ENCODE measurements around the gene DCDC2. TPM values are rescaled to one million over a fixed set of nuclear protein-coding genes. Genes with fewer than 3 reads are reported as not detected.
"Not testable (repeated sequence)": the region's sequence is repeated elsewhere in the genome, so short reads cannot be mapped to it uniquely, and the experiment has no call there.

DCDC2 gene
- total RNA-seq, 1 experiment from 2014 or later, result 1.8 TPM

DNA sequence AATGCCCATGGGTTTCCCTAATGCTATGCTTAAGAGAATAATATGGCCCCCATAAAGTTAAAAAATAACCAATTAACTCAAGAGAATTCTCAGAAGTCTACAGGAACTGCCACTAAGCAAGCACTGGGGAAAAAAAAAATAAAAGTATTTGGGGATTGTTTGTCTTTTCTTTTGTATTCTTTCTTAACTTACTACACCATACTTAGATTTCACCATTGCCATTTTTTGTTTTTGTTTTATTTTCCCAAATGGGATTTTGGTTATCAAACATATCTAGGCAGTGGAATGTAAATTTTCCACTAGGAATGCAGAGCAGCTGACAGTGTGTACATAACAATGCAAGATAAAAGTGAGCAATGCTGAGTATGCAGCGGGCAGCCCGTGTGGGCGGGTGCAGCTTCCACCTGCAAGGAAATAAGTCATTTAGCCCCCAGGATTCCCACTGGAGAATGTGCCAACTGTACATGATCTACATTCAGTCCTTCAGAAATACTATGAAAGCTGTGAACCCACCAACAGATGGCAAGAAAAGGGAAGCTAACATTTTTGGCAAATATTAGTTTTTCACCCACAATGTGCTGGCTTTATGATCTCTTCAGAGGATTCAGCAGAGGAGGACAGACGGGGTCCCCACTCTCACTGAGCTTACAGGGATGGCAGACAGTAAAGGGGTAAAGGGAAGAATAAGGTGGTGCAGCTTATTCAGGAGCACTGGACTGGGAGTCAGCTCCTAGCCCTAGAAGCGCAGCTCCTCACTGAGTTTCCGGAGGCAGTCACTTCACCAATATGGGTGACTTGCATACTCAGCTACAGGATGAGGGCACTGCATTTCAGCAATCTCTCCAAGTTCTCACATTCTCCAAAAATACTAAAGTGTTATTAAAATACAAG is 44.4 kb downstream of the DCDC2 start:
- Mint-ChIP-seq H3K9me3 (peaks cover 36% of the 10 kb centered on the region), H3K27me3 (ENCODE audit: low read depth) (peaks cover 36% of the 10 kb centered on the region), H3K4me3 (peak overlapping the region; percentile 29; the same call in 1 of the 2 replicates), H3K27ac (peak overlapping the region; percentile 92), H3K36me3 (peaks cover 23% of the 10 kb centered on the region), H3K4me1 (peaks cover 17% of the 10 kb centered on the region)
- DNase-seq (ENCODE audit: low spot score) (peak; percentile 50), ATAC-seq (peak; percentile 91)
- TF ChIP-seq SP1 (CRISPR knock-in tag; conservative IDR thresholded peaks at IDR 0.05) (peak; percentile 33; the same call in 1 of the 2 replicates), TEAD1 (CRISPR knock-in tag; IDR thresholded peaks at IDR 0.05) (peak; percentile 93; the same call in 1 of the 2 replicates), FOXK1 (CRISPR knock-in tag; IDR thresholded peaks at IDR 0.05) (0 out of 2 replicates have a peak, but pooled peaks have one; percentile 23), SOX15 (CRISPR knock-in tag; IDR thresholded peaks at IDR 0.05) (no peak), GABPB1 (CRISPR knock-in tag; IDR thresholded peaks at IDR 0.05) (0 out of 2 replicates have a peak, but pooled peaks have one; percentile 43), TEAD4 (CRISPR knock-in tag; IDR thresholded peaks at IDR 0.05) (peak; percentile 77; the same call in 1 of the 2 replicates), ETV6 (CRISPR knock-in tag; IDR thresholded peaks at IDR 0.05) (0 out of 2 replicates have a peak, but pooled peaks have one; percentile 46)
- TF ChIP-seq, protein P1, sequence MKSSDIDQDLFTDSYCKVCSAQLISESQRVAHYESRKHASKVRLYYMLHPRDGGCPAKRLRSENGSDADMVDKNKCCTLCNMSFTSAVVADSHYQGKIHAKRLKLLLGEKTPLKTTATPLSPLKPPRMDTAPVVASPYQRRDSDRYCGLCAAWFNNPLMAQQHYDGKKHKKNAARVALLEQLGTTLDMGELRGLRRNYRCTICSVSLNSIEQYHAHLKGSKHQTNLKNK (CRISPR knock-in tag; IDR thresholded peaks at IDR 0.05), result no peak
- TF ChIP-seq, protein P2, sequence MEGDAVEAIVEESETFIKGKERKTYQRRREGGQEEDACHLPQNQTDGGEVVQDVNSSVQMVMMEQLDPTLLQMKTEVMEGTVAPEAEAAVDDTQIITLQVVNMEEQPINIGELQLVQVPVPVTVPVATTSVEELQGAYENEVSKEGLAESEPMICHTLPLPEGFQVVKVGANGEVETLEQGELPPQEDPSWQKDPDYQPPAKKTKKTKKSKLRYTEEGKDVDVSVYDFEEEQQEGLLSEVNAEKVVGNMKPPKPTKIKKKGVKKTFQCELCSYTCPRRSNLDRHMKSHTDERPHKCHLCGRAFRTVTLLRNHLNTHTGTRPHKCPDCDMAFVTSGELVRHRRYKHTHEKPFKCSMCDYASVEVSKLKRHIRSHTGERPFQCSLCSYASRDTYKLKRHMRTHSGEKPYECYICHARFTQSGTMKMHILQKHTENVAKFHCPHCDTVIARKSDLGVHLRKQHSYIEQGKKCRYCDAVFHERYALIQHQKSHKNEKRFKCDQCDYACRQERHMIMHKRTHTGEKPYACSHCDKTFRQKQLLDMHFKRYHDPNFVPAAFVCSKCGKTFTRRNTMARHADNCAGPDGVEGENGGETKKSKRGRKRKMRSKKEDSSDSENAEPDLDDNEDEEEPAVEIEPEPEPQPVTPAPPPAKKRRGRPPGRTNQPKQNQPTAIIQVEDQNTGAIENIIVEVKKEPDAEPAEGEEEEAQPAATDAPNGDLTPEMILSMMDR (IDR thresholded peaks at IDR 0.05), result no peak
- ChIA-PET POLR2A (interaction anchor here (1.1 kb wide), 1 partner anchor 30 kb away, joined by 3 read pairs; no protein-coding TSS in a partner anchor), CTCF (interaction anchor here (1.0 to 2.6 kb wide), 3 partner anchors 30 to 47 kb away, joined by 5 to 14 read pairs (median 9); no protein-coding TSS in a partner anchor)

DNA sequence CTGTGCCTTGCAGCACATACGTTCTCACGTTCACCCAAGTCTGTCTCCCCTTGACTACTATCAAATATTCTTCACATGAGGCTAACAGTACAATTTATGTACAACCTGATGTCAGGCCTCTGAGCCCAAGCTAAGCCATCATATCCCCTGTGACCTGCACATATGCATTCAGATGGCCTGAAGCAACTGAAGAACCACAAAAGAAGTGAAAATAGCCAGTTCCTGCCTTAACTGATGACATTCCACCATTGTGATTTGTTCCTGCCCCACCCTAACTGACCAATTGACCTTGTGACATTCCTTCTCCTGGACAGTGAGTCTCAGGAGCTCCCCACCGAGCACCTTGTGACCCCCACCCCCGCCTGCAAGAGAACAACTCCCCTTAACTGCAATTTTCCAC is 46.1 kb downstream of the DCDC2 start:
- H3K36me3 Mint-ChIP-seq, result peaks cover 23% of the 10 kb centered on the region
- H3K27ac Mint-ChIP-seq; H3K4me3 Mint-ChIP-seq; DNase-seq (ENCODE audit: low spot score); ATAC-seq; POLR2A ChIA-PET: not testable (repeated sequence)
- H3K4me1 Mint-ChIP-seq, result peaks cover 22% of the 10 kb centered on the region
- H3K9me3 Mint-ChIP-seq, result peaks cover 36% of the 10 kb centered on the region
- CTCF ChIA-PET, result interaction anchor here (1.9 kb wide), 1 partner anchor 28 kb away, joined by 4 read pairs; no protein-coding TSS in a partner anchor
- peaks cover 23% of the 10 kb centered on the region for H3K27me3 Mint-ChIP-seq (ENCODE audit: low read depth)

DNA sequence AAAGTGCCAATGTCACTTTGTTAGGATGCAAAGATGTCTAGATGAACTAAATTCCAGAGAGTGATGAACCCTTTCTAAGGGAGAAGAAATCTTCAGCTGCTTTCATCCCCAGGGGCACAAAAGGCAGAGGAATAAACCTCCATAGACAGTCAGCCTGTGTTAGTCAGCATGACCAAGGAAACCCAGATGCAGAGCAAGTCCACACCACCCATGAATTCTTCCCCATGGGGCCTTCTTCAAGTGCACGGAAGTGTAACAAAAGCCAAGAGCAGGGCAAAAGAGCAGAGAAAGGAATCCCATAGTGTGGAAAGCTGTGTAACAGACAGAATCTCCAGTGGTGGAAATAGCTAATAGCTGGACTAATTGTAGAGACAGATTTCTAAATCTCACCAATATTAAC is 50.0 kb downstream of the DCDC2 start:
- no peak overlapping the region for H3K4me3 Mint-ChIP-seq
- H3K36me3 Mint-ChIP-seq, result peaks cover 23% of the 10 kb centered on the region
- ATAC-seq (0 out of 2 replicates have a peak, but pooled peaks have one; percentile 34), DNase-seq (ENCODE audit: low spot score) (no peak)
- no peak for TF ChIP-seq FOXJ3 (CRISPR knock-in tag; IDR thresholded peaks at IDR 0.05; ENCODE audit: borderline replicate concordance)
- TF ChIP-seq NR3C1 (CRISPR knock-in tag; conservative IDR thresholded peaks at IDR 0.05; ENCODE audit: low read depth), result no peak
- no peak for TF ChIP-seq NFATC4 (CRISPR knock-in tag; IDR thresholded peaks at IDR 0.05)
- TF ChIP-seq, protein P3, sequence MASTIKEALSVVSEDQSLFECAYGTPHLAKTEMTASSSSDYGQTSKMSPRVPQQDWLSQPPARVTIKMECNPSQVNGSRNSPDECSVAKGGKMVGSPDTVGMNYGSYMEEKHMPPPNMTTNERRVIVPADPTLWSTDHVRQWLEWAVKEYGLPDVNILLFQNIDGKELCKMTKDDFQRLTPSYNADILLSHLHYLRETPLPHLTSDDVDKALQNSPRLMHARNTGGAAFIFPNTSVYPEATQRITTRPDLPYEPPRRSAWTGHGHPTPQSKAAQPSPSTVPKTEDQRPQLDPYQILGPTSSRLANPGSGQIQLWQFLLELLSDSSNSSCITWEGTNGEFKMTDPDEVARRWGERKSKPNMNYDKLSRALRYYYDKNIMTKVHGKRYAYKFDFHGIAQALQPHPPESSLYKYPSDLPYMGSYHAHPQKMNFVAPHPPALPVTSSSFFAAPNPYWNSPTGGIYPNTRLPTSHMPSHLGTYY (CRISPR knock-in tag; IDR thresholded peaks at IDR 0.05), result no peak
- TF ChIP-seq, protein P4, sequence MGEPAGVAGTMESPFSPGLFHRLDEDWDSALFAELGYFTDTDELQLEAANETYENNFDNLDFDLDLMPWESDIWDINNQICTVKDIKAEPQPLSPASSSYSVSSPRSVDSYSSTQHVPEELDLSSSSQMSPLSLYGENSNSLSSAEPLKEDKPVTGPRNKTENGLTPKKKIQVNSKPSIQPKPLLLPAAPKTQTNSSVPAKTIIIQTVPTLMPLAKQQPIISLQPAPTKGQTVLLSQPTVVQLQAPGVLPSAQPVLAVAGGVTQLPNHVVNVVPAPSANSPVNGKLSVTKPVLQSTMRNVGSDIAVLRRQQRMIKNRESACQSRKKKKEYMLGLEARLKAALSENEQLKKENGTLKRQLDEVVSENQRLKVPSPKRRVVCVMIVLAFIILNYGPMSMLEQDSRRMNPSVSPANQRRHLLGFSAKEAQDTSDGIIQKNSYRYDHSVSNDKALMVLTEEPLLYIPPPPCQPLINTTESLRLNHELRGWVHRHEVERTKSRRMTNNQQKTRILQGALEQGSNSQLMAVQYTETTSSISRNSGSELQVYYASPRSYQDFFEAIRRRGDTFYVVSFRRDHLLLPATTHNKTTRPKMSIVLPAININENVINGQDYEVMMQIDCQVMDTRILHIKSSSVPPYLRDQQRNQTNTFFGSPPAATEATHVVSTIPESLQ (CRISPR knock-in tag; IDR thresholded peaks at IDR 0.05), result no peak
- no peak for TF ChIP-seq ZBTB21 (CRISPR knock-in tag; IDR thresholded peaks at IDR 0.05; ENCODE audit: borderline replicate concordance)
- no peak for TF ChIP-seq ATF1 (CRISPR knock-in tag; IDR thresholded peaks at IDR 0.05)
- TF ChIP-seq, protein P5, sequence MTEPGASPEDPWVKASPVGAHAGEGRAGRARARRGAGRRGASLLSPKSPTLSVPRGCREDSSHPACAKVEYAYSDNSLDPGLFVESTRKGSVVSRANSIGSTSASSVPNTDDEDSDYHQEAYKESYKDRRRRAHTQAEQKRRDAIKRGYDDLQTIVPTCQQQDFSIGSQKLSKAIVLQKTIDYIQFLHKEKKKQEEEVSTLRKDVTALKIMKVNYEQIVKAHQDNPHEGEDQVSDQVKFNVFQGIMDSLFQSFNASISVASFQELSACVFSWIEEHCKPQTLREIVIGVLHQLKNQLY (CRISPR knock-in tag; IDR thresholded peaks at IDR 0.05), result no peak
- TF ChIP-seq, protein P6, sequence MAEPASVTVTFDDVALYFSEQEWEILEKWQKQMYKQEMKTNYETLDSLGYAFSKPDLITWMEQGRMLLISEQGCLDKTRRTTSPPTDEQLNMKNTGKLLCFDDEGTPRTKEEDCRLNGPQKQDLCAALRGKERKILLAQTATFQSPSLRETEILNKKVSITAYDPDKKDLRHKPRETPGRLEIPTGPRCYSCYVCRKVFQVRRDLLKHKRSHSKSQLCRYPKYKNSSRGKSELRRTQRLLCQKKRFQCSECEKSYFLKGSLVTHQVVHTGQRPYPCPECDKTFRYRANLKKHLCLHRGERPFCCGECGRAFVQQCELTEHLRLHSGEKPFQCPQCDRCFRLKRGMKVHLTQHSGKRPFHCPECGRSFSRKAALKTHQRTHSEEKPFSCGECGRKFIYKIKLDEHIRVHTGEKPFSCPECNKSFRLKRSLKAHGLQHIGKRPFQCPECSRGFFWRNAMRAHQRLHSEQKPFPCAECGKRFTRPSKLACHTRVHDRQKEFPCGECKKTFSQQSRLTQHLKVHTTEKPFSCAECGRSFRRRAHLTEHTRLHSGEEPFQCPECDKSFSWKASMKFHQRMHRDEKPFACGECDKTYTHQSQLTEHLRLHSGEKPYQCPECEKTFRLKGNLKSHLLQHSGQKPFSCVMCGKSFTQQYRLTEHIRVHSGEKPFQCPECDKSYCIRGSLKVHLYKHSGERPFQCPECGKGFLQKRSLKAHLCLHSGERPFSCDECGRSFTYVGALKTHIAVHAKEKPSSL (CRISPR knock-in tag; conservative IDR thresholded peaks at IDR 0.05), result no peak
- TF ChIP-seq ZNF416 (CRISPR knock-in tag; IDR thresholded peaks at IDR 0.05), result no peak
- TF ChIP-seq, protein P1 (CRISPR knock-in tag; IDR thresholded peaks at IDR 0.05), result no peak
- TF ChIP-seq, protein P7, sequence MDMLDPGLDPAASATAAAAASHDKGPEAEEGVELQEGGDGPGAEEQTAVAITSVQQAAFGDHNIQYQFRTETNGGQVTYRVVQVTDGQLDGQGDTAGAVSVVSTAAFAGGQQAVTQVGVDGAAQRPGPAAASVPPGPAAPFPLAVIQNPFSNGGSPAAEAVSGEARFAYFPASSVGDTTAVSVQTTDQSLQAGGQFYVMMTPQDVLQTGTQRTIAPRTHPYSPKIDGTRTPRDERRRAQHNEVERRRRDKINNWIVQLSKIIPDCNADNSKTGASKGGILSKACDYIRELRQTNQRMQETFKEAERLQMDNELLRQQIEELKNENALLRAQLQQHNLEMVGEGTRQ (CRISPR knock-in tag; IDR thresholded peaks at IDR 0.05), result no peak
- H3K27ac Mint-ChIP-seq, result no peak overlapping the region
- ChIA-PET CTCF (interaction anchor here (0.8 kb wide), 1 partner anchor 25 kb away, joined by 3 read pairs; no protein-coding TSS in a partner anchor), POLR2A (no interaction called here)
- no peaks in the 10 kb centered on the region; the same call in 1 of the 2 replicates for H3K27me3 Mint-ChIP-seq (ENCODE audit: low read depth)
- H3K9me3 Mint-ChIP-seq, result peaks cover 29% of the 10 kb centered on the region
- peaks cover 14% of the 10 kb centered on the region for H3K4me1 Mint-ChIP-seq
